Subcutaneous adipose tissue (tissue), 4 donors: ENCODE results near the gene TRIM50. TPM values are rescaled to one million over a fixed set of nuclear protein-coding genes. Genes with fewer than 3 reads are reported as not detected.

Source experiments
- CTCF ChIP-seq: fragments of 450-650 bp; IDR thresholded peaks from one replicate; pipeline ENCODE4 v1.5.1; 2016; ENCODE audit warnings: low read depth, mild to moderate bottlenecking, control low read depth, antibody characterized with exemption, moderate library complexity
- total RNA-seq, 4 donors: library from RNA; depleted of rRNA; stranded (reverse); fragments of >200 nt; gene quantifications; one replicate each; pipeline ENCODE4 v1.1.0, GENCODE V29; 2016

TRIM50 gene
- total RNA-seq, 4 donors from 2014 or later = 0.34 to 1.8 (median 0.94) TPM; not detected in 1

- no peak for TF ChIP-seq CTCF
Observed at GRCh38 chr7:73345951-73346350, 18.1 kb upstream of the TRIM50 start.

- TF ChIP-seq CTCF = no peak
Observed at GRCh38 chr7:73345538-73345937, 17.7 kb upstream of the TRIM50 start.

GRCh38 chr7:73343671-73344380 lies 15.9 kb upstream of the TRIM50 start:
- no peak for TF ChIP-seq CTCF

DNA sequence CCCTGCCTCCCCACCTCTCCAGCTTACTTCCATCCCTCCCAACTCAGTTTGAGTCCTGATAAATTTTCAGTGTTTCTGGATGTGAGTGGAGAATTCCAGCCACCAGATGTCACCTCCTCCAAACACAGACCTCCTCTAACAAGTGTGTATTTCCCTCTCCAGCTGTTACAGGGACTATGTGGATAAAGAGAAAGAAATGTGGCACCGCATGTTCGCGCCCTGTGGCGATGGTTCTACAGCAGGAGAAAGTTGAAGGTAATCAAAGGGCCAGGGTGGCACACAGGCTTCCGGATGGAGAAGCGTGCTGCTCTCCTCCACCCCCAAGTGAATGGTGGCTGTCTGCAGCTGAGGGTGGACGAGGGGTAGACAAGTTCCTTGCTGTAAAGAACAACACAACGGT lies 14.8 kb upstream of the TRIM50 start:
- no peak for TF ChIP-seq CTCF

DNA sequence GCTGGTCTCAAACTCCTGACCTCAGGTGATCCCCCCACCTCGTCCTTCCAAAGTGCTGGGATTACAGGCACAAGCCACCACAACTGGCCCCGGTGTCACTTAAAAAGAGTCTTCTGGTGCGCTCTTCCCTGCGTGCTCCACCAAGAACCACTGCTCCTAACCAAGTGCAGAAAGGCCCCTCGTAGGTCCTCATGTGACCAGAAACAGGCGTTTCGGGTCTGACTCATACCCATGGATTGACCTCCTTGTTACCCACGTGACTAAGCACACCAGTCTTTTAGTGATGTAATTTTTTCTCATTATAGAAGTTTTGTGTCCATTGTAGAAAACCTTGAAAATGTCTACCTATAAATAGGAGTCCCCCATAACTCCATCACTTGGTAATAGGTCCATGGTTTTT lies 14.0 kb upstream of the TRIM50 start:
- TF ChIP-seq CTCF = no peak

- no peak for TF ChIP-seq CTCF
Observed at GRCh38 chr7:73340514-73340913, 12.6 kb upstream of the TRIM50 start.

- TF ChIP-seq CTCF = no peak
Observed at GRCh38 chr7:73338321-73338720, 10.4 kb upstream of the TRIM50 start.
